ENCODE results near the gene GRK1. TPM values are rescaled to one million over a fixed set of nuclear protein-coding genes. Genes with fewer than 3 reads are reported as not detected.

The GRK1 gene
- total and polyA plus RNA-seq, 2 experiments from 2014 or later, result not detected

GRCh38 chr13:113763254-113763653 is 96.2 kb downstream of the GRK1 start (continued):
- TF ChIP-seq ZNF114 (CRISPR knock-in tag; IDR thresholded peaks at IDR 0.05), result no peak
- no peak for TF ChIP-seq CREB1 (CRISPR knock-in tag; IDR thresholded peaks at IDR 0.05; ENCODE audit: low read depth)
- no peak for TF ChIP-seq CTCF (conservative IDR thresholded peaks at IDR 0.05; ENCODE audit: low read depth in 2 of 2)

GRCh38 chr13:113763961-113764792 is 97.2 kb downstream of the GRK1 start:
- Mint-ChIP-seq H3K9me3 (no peaks in the 10 kb centered on the region; the same call in 2 of the 3 replicates), H3K4me1 (peaks cover 12% of the 10 kb centered on the region), H3K4me3 (no peak overlapping the region), H3K36me3 (ENCODE audit: low read depth) (no peaks in the 10 kb centered on the region; the same call in 2 of the 3 replicates), H3K27me3 (ENCODE audit: insufficient read depth, low read depth, poor library complexity) (peaks cover 21% of the 10 kb centered on the region), H3K27ac (no peak overlapping the region)
- no peaks in the 10 kb centered on the region for H4K20me1 ChIP-seq (replicated peaks; ENCODE audit: insufficient read depth)
- H3F3A ChIP-seq (replicated peaks; ENCODE audit: low read depth), result no peaks in the 10 kb centered on the region
- no peak overlapping the region for H3K27ac ChIP-seq (ENCODE audit: low read depth)
- no peak for ATAC-seq
- no peak overlapping the region for H3K4me3 ChIP-seq
- H2AFZ ChIP-seq, result no peak overlapping the region
- no peak overlapping the region for H3K4me2 ChIP-seq
- H3K9me2 ChIP-seq (ENCODE audit: insufficient read depth), result no peaks in the 10 kb centered on the region
- H3K36me3 ChIP-seq (ENCODE audit: insufficient read depth), result no peaks in the 10 kb centered on the region
- peaks cover 26% of the 10 kb centered on the region for H3K27me3 ChIP-seq (ENCODE audit: insufficient read depth)
- H3K4me1 ChIP-seq (ENCODE audit: insufficient read depth), result no peaks in the 10 kb centered on the region; the same call in 1 of the 2 replicates
- DNase-seq (ENCODE audit: low spot score), result no peak
- H3K79me2 ChIP-seq (replicated peaks; ENCODE audit: insufficient read depth), result no peaks in the 10 kb centered on the region
- TF ChIP-seq POLR2AphosphoS5 (IDR thresholded peaks at IDR 0.05; ENCODE audit: low read depth), result no peak
- TF ChIP-seq EZH2phosphoT487 (IDR thresholded peaks at IDR 0.05; ENCODE audit: unreplicated experiment), result no peak
- TF ChIP-seq EZH2 (IDR thresholded peaks at IDR 0.05; ENCODE audit: low read depth, unreplicated experiment), result no peak
- TF ChIP-seq JUNB (IDR thresholded peaks at IDR 0.05; ENCODE audit: unreplicated experiment), result no peak
- no peak for TF ChIP-seq CTCF (conservative IDR thresholded peaks at IDR 0.05; ENCODE audit: low read depth in 2 of 2)
- no peak for TF ChIP-seq NANOG (IDR thresholded peaks at IDR 0.05; ENCODE audit: borderline replicate concordance)
- no peak for TF ChIP-seq REST (IDR thresholded peaks at IDR 0.05; ENCODE audit: unreplicated experiment)
- TF ChIP-seq ZNF462 (CRISPR knock-in tag; IDR thresholded peaks at IDR 0.05), result no peak
- no peak for TF ChIP-seq ZNF114 (CRISPR knock-in tag; IDR thresholded peaks at IDR 0.05)

All from GM23338 (cell line).